ENCODE results near the gene EML2.

DNA sequence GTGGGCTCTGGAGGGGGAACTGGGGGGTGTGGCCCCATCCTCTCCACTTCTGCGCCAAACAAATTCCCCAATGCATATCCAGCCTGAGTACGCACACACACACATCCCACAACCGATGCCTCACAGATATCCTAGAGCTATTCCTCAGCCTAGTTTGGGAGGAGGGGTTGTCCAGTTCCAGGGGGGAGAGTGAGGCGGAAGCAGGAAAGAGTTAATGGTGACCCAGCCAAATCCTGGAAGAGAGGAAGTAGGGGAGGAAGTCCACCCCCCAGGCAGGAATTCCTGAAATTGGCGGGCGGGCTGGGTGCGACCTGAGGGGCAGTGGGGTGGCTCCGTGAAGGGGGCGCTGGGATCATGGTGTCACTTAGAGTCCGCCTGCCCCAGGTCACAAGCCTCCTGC, 38.1 kb downstream of the EML2 start:
- TF ChIP-seq ZNF274 (IDR thresholded peaks at IDR 0.05; ENCODE audit: low read depth, low read length) = no peak
- no peak for TF ChIP-seq YY1 (IDR thresholded peaks at IDR 0.05; ENCODE audit: insufficient read depth, insufficient read length)
- TF ChIP-seq SUZ12 (IDR thresholded peaks at IDR 0.05; ENCODE audit: extremely low read depth, insufficient read depth, insufficient read length) = no peak
